HG03354 (cell line): ENCODE measurements around the gene SMYD5.

Source experiments
- ATAC-seq: cut with Tn5 transposase; IDR thresholded peaks from one replicate; pipeline ENCODE4 v1.9.1; 2021; ENCODE audit warnings: mild to moderate bottlenecking; ENCODE audit not compliant: unreplicated experiment, poor library complexity, severe bottlenecking

SMYD5 gene

DNA sequence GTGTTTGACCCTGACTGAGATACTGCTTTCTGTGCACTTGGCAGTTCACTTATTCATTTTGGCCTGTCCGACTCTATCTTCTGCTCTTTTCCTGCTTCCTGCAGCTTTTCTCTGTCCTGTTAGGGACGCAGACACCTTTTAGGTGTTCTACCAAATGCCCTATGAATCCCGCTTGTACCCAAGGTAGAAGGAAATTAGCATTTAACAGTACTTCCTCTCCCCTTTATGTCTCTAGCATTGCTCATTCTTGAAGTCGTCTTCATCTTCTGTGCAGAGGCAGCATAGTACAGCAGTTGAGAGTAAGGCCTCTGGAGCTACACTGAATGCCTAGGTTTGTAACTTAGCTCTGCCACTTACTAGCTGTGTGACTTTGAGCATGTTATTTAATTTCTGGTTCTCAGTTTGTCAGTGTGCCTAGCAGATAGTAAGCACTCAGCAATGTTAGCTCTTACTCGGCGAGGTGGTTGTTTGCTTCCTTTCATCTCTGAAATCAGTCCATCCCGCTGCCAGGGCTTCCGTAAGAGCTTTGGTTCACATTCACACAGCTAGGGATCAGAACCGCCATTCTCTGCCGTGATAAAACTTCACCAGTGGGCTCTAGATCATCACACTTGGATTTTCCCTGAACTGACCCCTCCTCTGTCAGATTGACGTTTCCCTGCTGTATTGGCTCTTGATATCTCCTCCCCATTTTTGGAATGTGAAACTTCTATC lies 21.4 kb downstream of the SMYD5 start:
- ATAC-seq: no peak

DNA sequence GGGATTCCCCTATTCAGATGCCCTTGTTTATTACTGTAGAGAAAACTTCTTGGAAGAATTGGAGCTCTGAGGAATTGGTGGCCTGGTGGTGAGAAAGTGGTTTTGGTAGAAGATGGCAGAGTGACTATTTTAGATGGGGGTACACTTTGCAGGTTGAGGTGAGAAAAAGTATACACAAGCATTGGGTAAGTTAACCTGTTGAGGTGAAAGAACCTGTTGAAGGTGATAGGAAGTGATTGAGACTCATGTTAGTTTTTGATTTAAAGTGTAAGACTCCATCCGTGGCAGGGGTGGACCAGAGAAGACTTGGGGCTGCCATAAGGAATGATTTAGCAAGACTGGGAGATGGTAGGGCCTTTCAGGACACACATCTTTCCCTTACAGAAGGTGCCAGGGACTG lies 23.1 kb downstream of the SMYD5 start:
- no peak for ATAC-seq

DNA sequence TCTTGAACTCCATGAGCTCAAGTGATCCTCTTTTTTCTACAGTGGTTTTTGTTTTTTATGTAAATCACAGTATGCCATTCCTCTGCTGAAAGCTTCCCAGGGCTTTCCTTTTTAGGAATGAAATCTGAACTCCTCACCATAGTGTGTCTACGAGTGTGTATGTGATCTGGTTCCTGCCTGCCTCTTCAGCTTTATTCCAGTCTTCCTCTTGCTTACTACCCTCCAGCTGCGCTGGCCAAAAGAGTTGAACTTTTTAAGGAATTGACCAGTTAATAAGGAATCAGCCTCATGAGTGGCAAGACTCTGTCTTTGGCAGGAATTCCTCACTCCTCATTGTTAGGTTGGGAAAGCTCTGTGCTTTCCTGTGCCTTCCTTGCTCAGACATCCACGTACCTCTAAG lies 24.1 kb downstream of the SMYD5 start:
- no peak for ATAC-seq

DNA sequence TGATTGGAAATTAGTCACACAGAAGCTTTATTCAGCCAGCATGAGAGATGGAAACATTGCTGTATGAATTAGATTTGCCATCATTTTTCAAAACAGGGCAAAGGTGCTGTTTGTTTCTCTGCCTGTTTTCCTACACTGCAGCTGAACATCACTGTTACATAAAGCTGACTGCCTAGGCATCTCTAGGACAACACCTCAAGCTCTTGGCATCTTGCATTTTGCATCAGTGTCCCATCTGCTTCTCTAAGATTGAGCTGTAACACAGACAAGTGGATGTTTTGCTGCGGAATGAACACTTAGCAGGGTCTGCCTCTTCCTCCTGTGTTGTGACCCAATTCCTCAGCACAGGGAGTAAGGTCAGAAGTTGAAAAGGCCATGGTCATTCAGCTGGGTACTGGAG lies 24.9 kb downstream of the SMYD5 start:
- ATAC-seq: no peak

DNA sequence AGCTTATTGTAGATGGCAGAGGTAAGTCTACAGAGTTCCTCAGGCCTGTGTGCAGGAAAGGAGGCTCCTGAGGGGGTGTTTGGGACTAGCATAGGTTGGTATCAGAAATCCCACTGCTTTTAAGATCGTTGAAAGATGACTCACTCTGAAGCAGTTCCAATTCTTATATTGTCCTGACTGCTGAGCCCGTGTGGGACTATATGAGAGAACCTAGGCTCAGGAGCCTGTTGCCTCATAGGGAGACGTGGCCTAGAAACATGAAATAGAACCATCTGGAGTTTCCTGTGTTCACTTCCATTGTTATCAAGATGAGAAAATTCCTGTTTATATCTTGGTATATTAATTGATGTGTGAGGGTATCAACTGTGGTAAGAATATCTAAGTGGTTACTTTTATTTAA lies 25.7 kb downstream of the SMYD5 start:
- ATAC-seq: no peak

DNA sequence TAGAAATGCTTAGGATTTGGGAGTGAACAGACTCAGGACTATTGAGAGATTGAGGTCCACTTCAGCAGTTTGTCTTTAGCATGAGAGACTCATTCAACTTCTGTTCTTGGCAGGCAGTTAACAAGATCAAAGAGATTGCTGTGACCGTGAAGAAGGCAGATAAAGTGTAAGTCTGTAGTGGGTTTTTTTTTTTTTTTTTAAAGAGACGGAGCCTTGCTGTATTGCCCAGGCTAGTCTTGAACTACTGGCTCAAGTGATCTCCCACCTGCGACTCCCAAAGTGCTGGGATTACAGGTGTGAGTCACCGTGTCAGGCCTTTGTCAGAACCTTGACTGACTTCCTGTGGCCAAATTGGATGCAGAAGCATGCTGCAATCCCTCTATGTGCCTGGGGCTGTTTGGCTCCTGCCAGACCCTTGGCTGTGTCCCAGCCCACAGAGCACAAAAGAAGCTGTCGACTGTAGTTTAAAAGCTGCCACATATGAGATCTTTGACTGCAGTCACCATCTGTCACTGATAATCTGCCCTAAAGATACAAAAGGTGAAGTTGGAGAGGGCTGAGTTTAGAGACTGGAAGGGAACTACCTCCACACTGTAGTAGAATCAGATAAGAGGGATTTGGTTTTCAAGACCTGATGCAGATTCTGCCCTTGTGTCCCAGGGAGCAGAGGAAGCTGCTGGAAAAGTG lies 30.0 kb downstream of the SMYD5 start:
- ATAC-seq: no peak

DNA sequence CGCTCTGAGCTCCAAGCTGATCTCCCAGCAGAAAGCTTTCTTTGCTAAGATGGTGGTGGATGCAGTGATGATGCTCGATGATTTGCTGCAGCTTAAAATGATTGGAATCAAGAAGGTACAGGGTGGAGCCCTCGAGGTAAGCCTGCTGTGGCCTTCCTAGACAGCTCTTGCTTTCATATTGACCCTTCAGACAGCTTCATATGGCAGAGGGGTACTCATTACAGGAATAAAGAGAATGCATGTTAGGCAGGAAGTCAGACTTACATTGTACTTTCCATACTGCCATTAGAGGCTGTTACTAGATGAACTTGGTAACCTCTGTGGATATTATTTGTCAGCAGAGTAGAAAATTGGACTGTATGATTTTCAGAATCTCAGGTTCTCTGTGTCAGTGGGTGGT lies 30.5 kb downstream of the SMYD5 start:
- no peak for ATAC-seq

DNA sequence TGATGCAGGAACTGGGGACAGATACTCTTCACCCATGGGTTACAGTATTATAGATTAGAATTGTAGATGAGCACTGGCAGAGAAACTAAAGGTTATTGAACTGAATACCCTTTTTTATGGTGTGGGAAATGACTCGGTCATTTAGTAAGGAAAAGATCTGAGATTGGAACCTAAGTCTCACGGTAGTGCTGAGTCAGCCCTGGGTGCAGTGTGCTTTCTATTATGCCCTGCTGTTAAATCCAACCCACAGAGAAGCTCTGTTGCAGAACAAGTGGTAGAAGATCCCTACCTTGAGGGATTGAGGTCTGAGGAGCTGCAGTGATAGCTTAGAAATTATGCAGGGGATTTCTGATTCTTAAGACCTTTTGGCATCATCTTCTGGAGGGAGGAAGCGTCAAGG lies 32.8 kb downstream of the SMYD5 start:
- no peak for ATAC-seq

DNA sequence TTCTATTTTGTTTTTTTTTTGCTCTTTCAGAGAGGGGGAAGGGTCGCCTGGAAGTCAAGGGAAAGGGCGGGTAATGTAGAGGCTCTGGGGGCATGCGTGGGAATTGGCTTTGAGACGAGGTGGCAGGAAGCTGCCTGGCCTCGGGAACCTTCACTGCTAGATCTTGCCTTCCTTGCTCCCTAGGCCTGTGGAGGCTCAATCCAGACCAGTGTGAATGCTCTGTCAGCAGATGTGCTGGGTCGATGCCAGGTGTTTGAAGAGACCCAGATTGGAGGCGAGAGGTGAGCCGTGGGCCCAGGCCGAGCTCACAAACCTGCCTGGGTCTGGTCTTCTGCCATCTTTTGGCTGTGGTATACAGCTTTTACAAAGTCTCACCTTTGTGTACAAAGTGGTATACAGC lies 35.6 kb downstream of the SMYD5 start:
- no peak for ATAC-seq

DNA sequence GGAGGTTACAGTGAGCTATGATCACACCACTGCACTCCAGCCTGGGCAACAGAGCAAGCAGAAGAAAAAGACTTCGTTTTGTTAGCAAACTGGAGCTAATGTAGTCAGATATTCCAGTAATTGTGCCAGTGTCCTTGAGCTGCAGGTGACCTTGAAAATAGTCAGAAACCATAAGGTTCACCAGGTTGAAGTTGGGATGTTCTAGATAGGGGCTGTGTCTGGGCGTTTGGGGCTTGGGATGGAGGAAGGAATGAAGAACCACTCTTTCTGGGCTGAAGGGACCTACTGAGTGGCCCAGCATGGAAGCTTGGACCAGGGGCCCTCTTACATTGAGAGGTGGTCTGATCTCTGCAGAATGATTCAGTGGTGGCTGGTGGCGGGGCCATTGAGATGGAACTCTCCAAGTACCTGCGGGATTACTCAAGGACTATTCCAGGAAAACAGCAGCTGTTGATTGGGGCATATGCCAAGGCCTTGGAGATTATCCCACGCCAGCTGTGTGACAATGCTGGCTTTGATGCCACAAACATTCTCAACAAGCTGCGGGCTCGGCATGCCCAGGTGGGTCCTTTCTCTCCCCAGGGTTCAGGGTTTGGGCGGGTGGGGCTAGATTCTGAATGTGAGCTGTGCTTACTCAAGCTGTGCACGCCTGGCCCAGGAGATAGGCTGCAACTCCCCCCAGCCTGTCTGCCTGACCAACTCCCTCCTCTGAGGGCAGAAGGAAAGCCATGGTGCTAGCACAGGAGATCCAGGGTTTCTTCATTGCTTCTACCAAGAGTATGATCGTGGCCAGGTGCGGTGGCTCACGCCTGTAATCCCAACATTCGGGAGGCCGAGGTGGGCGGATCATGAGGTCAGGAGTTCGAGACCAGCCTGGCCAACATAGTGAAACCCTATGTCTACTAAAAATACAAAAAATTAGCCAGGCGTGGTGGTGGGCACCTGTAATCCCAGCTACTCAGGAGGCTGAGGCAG lies 37.1 kb downstream of the SMYD5 start:
- no peak for ATAC-seq

DNA sequence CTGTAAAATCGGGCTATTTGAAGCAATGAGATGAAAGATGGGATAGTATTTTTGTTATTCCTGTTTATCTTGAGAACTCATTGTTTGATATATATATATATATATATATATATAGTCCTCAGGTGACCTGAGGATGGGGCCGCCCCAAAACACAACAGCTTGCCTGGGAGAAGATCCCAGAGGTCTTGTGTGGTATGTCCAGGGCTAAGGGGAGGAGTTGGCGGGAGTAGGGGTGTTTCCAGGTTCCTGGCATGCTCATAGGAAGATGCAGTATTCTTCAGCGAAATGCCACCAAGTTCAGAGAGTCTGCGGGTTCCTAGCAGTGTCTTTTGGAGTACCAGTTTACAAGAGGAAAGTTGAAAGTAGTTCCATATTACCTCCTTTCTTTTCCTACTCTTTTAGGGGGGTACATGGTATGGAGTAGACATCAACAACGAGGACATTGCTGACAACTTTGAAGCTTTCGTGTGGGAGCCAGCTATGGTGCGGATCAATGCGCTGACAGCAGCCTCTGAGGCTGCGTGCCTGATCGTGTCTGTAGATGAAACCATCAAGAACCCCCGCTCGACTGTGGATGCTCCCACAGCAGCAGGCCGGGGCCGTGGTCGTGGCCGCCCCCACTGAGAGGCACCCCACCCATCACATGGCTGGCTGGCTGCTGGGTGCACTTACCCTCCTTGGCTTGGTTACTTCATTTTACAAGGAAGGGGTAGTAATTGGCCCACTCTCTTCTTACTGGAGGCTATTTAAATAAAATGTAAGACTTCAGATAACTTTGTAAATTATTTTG lies 38.4 kb downstream of the SMYD5 start:
- no peak for ATAC-seq

DNA sequence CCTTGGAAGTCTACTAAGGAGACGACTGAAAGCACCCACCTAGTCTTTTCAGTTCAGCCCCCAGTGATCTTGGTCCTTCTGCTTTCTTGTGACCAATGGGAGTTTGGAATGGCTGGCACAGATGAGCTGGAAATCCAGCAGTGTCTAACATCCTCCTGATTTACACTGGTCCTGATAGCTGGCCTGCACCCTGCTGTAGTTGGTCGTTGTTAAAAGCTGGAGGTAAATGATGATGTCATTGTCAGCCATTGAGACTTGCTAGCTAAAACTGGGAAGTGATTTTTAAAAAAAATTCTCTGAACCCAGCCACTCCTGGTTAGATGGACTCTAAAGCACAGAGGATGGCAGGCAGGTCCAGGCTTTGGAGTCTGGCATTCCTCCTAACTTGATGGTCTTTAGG lies 39.4 kb downstream of the SMYD5 start:
- ATAC-seq: no peak

DNA sequence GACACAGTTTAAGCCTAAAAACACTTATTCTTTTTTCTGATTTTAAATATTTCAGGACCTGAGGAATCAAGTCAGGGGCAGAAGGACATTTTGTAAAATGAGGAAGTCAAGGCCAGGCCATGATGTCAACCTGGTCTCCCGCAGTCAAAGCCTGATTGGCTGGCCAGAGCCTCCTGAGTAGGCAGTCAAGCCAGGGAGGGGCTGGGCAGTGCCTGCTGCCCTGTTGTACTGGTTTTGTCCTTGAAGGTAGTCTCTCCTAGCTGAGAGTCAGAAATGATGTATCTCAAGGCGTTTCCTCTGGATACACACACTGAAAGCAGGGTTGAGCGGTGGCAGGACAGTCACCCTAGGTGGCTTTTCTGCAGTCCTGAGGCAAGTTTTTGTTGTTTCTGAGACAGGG lies 39.9 kb downstream of the SMYD5 start:
- ATAC-seq: no peak

DNA sequence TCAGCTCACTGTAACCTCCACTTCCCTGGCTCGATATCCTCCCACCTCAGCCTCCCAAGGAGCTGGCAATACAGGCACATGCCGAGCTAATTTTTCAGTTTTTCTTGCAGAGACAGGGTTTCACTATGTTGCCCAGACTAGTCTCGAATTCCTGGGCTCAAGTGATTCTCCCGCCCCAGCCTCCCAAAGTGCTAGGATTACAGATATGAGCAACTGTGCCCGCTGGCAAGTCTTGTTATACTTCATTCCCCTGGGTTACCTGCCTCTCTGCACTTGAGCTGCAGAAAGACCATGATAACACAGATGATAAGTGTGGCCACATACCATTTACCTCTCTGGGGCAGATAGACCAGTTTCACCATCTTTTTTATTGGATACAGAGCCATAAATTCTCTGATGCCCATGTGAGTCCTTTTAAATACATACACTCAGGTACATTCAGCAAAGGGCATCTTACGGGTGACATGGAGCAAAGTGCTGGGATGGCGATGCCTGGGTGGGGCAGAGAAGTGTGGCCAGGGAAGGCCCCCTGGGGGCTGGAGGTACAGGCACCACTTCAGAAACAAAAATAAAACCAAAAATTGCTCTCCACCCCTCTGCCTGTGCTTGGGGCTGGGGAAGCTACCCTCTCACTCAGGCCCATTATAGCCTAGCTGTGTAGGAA lies 40.4 kb downstream of the SMYD5 start:
- ATAC-seq: no peak

DNA sequence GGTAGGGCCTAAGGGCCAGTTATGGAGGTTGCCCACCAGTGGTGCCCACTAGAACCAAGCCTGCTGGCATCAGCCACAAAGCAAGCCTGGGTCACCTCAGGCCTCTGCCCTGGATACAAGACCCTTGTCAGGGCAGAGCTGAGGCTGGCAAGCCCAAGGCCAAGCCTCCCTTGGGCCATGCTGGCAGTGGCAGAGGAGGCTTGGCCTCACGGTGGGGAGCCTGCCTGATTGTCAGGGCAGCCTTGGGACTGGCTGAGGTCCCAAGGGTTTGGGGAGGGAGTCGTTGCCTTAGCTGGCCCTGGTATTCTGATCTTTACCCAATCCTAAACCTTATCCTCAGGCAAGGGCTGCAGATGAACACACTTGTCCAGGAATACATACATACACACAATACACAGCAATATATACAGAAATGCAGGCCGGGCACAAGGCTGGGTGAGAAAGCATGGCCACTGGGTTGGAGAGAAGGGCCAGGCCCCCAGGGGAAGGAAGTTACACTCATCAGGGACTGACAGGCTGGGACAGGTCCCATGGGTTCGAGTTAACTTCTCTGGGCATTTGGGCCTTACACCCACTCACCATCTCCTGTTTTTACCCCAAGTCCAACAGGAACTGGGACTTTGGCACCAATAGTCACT lies 41.1 kb downstream of the SMYD5 start:
- ATAC-seq: no peak

DNA sequence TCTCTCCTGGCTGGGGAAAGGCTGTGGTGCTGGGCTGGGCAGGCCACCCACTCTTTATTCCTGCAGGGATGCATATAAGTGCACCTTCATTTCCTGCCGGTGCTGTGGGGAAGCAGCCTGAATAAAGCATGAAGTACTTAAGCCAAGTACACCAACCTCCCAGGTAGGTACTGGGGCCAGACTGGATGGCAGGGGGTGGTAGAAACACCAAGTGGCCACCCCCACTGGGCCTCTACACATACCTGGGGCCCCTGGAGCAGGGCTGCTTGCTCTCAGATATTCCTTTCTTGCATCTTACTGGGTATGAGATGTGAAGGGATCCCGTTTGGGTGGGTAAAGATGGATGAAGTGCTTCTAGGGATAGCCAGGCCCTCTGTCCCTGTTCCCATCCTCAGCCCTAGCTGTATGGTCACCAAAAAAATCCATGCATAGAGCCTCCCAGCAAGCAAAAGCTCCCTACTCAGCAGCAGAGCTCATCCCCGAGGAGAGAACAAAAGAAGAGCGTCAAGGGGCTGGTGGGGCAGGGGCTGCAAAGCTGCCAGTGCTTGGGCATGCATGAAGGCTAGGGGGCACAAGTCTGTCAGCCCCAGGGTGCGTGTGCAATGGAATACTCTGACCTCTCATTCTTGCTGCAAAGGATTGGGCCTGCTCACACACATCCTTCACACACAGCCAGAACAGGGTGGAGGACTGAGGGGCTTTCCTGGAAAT lies 42.0 kb downstream of the SMYD5 start:
- ATAC-seq: no peak

DNA sequence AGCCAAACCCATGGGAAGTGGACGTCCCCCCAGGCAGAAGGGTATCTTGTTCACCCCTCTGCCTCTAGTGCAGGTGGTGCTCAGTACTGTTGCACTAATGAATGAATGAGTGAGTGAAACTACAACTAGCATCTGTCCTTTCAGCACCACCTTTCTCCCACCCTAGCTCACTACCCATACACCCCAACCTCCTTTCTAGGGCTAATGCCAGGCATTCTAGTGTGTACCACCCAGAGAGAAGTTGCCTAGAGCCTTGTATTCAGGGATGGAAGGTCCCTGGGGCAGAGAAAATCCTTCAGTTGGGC lies 42.5 kb downstream of the SMYD5 start:
- no peak for ATAC-seq

DNA sequence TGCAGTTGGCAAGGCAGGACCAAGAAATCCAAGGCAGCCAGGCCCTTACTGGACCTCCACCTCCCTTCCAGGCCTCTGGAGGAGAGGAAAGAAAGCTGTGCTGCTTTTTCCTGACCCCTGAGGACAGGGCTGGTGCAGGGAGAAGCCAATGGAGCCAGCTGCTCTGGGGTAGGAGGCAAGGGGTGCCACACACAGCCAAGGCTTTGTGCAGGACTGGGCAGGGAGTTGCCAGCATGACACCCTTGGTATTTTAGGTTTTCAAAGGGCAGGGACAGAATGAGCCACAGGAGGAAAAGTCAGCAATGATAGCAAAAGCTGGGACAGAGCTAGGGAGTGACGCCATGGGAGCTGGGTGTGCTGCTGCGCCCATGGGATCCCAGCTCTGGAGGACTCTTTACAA lies 43.0 kb downstream of the SMYD5 start:
- ATAC-seq: no peak
